WTC11 (cell line): Measurements from ENCODE around the gene ORM1.

ENCODE experiments used
- CTCF ChIP-seq: fragments of 200-600 bp; IDR thresholded peaks from 2 replicates; pipeline ENCODE4 v1.8.0; 2022; ENCODE audit warnings: antibody characterized with exemption
- ELF4 ChIP-seq: sonication (generic); formaldehyde crosslinking; IDR thresholded peaks from 2 replicates; pipeline ENCODE4 v1.8.1; 2022; ENCODE audit warnings: low read depth, mild to moderate bottlenecking, moderate library complexity, missing genetic modification reagents
- ERG ChIP-seq: fragments of 250-450 bp; sonication (Bioruptor Pico); IDR thresholded peaks from 2 replicates; pipeline ENCODE4 v1.8.0; 2021; ENCODE audit warnings: mild to moderate bottlenecking
- ESRRA ChIP-seq: sonication (generic); formaldehyde crosslinking; IDR thresholded peaks from 2 replicates; pipeline ENCODE4 v1.8.1; 2022; ENCODE audit warnings: mild to moderate bottlenecking, missing genetic modification reagents, borderline replicate concordance
- FOXJ3 ChIP-seq: sonication (generic); formaldehyde crosslinking; IDR thresholded peaks from 2 replicates; pipeline ENCODE4 v1.9.0; 2021; ENCODE audit warnings: missing genetic modification reagents, mild to moderate bottlenecking, borderline replicate concordance
- JUN ChIP-seq: sonication (generic); formaldehyde crosslinking; IDR thresholded peaks from 2 replicates; pipeline ENCODE4 v1.8.0; 2023; ENCODE audit warnings: mild to moderate bottlenecking, missing genetic modification reagents
- MAX ChIP-seq: sonication (generic); formaldehyde crosslinking; IDR thresholded peaks from 2 replicates; pipeline ENCODE4 v1.8.0; 2022; ENCODE audit warnings: mild to moderate bottlenecking, missing genetic modification reagents
- ZNF219 ChIP-seq: sonication (generic); formaldehyde crosslinking; IDR thresholded peaks from 2 replicates; pipeline ENCODE4 v1.8.0; 2023; ENCODE audit warnings: missing genetic modification reagents, mild to moderate bottlenecking, borderline replicate concordance
- ZNF263 ChIP-seq: sonication (generic); formaldehyde crosslinking; IDR thresholded peaks from 2 replicates; pipeline ENCODE4 v1.8.1; 2022; ENCODE audit warnings: low read depth, mild to moderate bottlenecking, moderate library complexity, missing genetic modification reagents
- ZNF396 ChIP-seq: fragments of 250-450 bp; sonication (Bioruptor Pico); IDR thresholded peaks from 2 replicates; pipeline ENCODE4 v1.8.0; 2021; ENCODE audit warnings: mild to moderate bottlenecking, moderate library complexity, borderline replicate concordance
- ZNF425 ChIP-seq: fragments of 250-450 bp; sonication (Bioruptor Pico); conservative IDR thresholded peaks from 2 replicates; pipeline ENCODE4 v1.9.0; 2021; ENCODE audit warnings: mild to moderate bottlenecking
- TF ChIP-seq, protein P1 (sequence below): sonication (generic); formaldehyde crosslinking; conservative IDR thresholded peaks from 2 replicates; pipeline ENCODE4 v1.8.1; 2022; ENCODE audit warnings: mild to moderate bottlenecking, missing genetic modification reagents

DNA sequence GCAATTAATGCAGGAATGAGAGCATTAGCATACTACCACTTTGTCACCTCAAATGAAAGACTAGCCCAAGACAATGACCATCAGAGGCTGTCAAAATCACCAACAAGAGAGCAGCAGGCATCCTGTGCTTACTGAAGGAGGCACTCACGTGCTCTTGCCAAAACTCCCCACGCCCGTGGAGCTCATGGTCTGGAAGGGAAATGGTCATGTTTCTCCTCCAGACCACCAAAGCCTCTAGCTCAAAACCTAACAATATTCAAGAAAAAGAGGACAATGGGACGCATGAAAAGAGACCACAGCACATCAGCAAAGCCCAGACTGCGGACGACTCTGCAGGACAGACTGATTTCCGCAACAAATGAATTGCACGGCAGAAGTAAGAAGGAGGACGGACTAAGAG lies 52.0 kb downstream of the ORM1 start:
- no peak for TF ChIP-seq MAX
- no peak for TF ChIP-seq ZNF219
- TF ChIP-seq ERG: no peak
- no peak for TF ChIP-seq CTCF
- TF ChIP-seq ESRRA (CRISPR knock-in tag): no peak
- no peak for TF ChIP-seq ZNF425 (CRISPR knock-in tag)
- TF ChIP-seq, protein P1, sequence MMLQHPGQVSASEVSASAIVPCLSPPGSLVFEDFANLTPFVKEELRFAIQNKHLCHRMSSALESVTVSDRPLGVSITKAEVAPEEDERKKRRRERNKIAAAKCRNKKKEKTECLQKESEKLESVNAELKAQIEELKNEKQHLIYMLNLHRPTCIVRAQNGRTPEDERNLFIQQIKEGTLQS: no peak
- TF ChIP-seq ZNF396: no peak
- no peak for TF ChIP-seq JUN (CRISPR knock-in tag)
- TF ChIP-seq FOXJ3 (CRISPR knock-in tag): no peak
- no peak for TF ChIP-seq ELF4 (CRISPR knock-in tag)
- no peak for TF ChIP-seq ZNF263 (CRISPR knock-in tag)
